GM03348 (cell line): ENCODE data around the gene DKKL1.
"Not testable (repeated sequence)": the region's sequence is repeated elsewhere in the genome, so short reads cannot be mapped to it uniquely, and the experiment has no call there.

Source experiments
- DNase-seq: peaks from one replicate; pipeline ENCODE4 v3.0.0; 2012; ENCODE audit warnings: low spot score

The DKKL1 gene

DNA sequence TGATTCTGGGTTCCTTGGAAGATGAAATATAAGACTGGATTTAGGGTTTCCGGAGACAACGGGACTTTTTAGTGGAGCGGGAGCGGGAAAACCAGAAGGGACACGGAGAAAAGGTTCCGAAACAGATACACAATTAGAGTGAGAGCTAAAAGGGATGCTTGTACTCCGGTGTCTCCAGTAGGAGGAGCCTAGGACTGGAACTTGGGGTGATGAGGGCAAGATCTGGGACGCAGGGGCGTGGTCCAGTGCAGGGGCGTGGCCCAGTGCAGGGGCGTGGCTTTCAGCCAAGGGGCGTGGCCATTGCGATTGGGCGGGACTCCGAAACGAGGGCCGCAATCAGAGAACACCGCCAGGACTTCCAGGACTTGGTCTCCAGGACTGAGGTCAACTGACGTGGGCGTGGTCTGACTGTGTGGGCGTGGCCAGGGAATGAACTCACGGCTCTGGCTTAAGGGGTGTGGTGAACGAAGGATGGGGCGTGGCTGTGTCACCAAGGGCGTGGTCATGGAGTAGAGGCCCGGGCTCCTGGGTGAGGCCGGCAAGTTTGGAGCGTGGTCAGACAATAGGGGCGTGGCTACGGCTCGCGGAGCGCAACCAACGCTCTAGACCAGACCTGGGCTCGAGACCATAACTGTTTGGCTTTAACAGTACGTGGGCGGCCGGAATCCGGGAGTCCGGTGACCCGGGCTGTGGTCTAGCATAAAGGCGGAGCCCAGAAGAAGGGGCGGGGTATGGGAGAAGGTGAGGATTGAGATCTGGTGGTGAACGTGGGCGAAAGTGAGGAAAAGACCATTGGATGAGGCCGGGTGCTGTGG lies at the start of gene DKKL1:
Gene DKKL1 (plus strand): TSS at position 610 of the 815 bp plus-strand sequence. CDS start 122 bp downstream, at position 732.
- peak; percentile 97 for DNase-seq

DNA sequence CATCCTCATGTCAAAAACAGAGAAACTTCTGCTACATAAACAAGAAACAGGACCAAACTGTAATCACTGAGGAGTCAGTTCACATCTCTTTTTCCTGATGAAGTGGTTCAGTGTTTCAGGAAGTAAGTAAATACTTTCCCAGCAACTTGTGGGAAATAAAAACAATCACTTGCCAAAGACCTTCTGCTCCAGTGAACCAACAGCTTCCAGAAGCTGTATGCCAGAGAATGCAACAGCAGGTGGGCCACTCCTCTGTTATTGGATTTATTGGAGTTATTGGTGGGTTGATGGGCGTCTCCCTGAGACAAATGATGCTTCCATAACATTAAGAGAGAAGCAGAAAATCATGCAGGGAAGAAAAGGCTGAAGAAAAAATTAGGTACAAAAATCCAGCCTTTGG lies 48.6 kb upstream of the DKKL1 start:
- DNase-seq = no peak

DNA sequence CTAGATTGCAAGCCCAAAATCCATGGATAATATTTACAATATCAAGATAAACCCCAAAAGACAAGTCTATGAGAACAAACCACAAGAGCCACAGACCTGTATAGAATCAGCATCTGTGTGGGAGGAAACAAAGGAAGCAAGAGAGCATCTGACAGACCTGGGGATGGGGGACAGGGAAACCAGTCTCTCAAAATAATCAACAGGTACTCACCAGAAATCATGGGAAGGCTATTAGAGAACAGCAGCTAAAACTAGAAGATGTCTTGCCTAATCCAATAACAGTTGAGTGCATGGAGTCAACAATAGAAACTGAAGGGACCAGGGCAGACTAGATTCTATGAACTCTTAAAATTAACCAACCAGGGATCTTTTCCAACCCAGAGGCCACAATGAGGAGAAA lies 47.4 kb upstream of the DKKL1 start:
- no peak for DNase-seq

DNA sequence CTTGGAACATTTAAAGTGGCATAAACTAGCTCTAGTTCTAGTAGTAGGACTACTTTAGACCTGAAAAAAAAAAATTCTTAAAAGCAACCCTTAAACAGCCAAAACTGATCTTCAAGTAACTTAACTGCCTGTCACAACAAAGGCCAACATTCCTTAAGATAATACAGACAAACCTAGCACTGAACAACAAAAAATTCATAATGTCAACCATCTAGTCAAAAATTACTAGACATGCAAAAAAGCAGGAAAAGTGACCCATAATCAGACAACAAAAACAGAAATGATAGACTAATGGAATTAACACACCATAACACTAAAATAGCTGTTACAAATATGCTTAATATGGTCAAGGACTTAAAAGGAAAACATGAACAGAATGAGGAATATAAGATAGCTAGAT lies 45.4 kb upstream of the DKKL1 start:
- no peak for DNase-seq

DNA sequence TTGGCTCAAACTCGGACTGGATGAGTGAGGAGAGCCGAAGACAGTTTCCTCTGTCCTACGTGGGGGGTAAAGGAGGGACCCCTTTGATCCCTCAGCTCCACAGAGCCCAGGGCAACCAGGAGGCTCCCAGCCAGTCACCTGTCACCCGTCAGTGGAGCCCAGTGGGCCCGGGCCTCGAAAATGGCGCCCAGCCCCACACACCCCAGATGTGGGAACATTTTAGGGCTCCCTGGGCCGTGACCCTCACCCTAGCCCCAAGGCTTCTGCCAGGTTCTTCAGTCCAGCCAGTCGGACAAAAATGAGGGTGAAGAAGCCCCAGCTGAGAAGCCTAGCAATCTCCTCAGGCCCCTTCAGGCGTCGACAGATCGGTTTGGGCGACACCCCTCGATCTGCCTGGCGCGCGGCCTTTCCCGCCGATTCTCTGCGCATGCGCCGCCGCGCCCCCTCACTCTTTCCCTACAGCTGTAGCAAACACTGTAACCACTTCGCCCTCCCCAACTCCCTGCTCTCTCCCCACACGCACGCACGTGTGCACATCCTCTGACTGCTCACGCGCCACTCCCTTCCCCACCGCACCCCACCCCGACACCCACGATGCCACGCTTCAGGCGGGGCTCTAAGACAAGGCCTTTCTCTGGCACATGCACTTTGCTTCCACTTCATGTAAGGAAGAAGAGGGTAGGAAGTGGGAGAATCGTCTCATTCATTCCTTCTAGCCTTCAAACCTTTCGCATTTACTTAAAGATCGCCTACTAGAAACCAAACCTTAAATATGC lies 38.7 kb upstream of the DKKL1 start, which contains the start of gene SLC6A16:
Gene SLC6A16 (minus strand): TSS at position 391 of the 776 bp plus-strand sequence. CDS start 13,844 bp downstream, outside the sequence.
- DNase-seq = no peak

DNA sequence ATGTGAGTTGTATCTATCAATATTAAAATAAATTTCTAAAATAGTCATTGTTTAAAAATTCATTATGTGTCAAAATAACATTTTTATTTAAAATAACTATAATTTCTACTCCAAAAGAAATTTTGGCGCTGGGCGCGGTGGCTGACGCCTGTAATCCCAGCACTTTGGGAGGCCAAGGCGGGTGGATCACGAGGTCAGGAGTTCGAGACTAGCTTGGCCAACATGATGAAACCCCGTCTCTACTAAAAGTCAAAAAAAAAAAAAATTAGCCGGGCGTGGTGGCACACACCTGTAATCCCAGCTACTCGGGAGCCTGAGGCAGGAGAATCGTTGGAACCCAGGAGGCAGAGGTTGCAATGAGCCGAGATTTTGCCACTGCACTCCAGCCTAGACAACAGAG lies 37.9 kb upstream of the DKKL1 start:
- not testable (repeated sequence) for DNase-seq

DNA sequence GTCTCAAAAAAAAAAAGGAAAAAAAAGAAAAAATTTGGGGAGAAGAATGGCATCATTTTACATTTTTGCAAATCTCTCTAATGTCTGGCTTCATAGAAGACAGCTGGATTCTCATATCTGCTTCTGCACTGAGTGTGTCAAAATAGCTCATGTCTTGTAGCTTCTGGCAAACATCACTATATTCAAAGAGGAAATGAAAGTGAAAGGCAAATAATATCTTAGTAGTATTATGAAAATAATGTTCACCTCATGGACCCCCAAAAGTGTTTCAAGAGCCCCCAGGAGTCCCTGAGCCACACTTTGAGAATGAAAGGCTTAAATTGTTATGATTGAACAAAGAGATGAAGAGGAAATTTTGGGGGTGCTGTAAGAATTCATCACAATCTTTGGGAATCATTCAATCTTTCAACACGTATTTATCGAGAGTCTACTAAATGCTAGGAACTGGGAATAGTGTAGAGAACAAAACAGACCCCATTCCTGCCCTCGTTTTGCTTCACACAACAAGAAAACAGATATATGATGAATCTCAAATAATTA lies 37.4 kb upstream of the DKKL1 start:
- no peak for DNase-seq

DNA sequence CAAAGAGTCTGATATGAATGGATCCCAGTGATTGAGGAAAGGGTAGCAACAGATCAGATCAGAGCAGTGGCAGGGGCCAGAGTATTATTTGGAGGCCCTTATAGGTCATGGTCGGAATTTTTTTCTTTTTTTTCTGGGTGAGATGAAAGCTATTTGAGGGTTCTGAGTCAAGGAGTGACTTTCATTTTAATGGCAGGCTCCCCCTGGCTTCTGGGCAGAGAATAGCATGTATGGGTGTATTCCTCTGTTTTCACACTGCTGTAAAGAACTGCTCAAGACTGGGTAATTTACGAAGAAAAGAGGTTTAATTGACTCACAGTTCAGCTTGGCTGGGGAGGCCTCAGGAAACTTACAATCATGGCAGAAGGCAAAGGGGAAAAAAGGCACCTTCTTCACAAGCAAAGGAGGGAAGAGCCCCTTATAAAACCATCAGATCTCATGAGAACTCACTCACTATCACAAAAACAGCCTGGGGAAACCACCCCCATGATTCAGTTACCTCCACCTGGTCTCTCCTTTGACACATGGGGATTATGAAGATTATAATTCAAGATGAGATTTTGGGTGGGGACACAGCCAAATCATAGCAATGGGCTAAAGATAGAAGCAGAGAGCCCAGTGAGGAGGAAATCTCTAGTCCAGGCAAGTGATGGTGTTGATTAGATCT lies 35.7 kb upstream of the DKKL1 start:
- DNase-seq = peak; percentile 60

DNA sequence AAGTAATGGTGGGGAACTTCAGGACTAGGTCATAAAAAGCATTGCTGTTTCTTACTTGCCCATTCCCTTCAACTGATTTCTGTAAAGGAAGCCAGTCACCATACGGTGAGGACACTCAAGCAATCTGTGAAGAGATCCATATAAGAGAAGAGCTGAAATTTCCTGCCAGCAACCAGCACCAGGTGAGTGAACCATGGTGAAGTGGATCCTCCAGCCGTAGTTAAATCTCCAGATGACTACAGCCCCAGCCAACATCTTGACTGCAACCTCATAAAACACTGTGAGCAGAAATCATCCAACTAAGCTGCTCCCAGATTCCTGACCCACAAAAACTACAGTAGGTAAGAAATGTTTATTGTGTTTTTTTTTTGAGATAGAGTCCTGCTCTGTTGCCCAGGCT lies 34.9 kb upstream of the DKKL1 start:
- no peak for DNase-seq

DNA sequence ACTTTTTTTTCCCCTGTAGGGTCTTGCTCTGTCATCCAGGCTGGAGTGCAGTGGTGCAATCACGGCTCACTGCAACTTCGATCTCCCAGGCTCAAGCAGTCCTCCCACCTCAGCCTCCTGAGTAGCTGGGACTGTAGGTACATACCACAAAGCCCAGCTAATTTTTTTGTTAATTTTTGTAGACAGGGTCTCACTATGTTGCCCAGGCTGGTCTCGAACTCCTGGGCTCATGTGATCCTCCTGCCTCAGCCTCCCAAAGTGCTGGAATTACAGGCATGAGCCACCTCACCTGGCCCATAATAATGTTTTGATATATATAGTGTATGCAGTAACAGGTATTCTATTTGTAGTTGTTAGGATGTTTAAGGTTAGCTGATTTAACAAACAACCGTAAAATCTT lies 32.5 kb upstream of the DKKL1 start:
- DNase-seq = not testable (repeated sequence)

DNA sequence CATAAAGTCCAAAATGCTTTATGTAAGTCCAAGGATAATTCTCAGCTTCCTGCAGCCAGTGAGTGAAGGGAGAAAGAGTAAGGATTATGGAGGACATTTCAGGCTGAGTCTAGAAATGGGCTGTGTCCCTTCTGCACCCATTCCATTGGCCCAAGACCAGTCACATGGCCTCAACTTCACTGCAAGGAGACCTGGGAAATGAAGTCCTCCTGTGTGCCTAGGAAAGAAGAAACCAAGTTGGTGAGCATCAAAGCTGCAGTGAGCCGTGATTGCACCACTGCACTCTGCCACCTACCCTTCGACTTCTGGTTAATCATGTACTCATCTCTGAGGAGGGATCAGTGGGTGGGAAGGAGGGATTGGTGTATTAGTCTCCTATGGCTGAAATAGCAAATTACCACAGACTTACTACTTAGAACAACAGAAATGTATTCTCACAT lies 32.0 kb upstream of the DKKL1 start:
- peak; percentile 42 for DNase-seq

DNA sequence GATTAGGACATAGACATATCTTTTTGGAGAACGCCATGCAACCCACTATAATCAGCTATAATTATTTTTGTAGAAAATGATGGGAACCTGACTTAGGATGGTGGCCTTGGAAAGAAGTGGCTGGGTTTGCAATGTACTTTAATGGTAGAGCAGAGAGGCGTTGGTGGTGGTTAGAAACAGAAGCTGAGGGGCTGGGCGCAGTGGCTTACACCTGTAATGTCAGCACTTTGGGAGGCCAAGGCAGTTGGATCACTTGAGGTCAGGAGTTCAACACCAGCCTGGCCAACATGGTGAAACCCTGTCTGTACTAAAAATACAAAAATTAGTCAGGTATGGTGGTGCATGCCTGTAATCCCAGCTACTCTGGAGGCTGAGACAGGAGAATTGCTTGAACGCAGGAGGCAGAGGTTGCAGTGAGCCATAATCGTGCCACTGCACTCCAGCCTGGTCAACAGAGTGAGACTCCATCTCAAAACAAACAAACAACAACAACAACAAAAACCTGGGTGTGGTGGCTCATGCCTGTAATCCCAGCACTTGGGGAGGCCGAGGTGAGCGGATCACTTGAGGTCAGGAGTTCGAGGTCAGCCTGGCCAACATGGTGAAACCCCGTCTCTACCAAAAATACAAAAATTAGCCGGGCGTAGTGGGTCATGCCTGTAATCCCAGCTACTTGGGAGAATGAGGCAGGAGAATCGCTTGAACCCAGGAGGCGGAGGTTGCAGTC lies 30.8 kb upstream of the DKKL1 start:
- not testable (repeated sequence) for DNase-seq

DNA sequence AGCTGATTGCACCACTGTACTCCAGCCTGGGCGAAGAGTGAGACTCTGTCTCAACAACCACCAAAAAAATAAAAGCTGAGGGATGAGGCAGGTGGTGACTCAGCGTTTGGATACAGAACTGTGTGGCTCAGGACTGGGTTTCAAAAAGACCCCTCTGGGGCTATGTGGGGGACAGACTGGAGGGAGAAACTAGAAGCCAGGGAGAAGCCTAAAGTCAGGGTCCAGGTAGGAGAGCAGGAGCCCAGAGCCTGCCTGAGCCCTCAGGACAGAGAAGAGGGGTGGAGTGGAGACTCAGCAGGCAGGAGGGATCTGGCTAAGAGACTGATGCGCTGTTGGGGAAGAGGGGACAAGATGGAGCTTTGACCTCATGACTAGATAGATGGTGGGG lies 30.3 kb upstream of the DKKL1 start:
- DNase-seq = no peak

DNA sequence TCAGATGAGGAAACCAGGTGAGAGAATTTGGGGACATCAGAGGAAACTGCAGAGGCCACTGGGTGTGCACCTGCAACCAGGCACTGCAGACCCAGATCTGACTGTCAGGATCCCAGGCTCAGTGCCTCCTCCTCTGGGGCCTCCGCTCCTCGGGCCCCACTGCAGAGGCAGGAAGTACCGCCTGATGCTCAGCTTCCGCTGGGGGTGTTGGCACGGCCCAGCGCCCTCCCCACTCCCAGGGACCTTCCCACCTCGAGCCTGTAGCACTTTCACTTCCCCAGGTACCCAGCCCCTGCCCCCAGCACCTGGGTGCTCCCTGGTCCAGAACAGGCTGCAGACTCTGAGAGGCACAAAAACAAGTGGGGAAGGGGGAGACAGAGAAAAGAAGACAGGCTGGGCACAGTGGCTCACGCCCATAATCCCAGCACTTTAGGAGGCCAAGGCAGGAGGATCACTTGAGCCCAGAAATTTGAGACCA lies 29.8 kb upstream of the DKKL1 start:
- no peak for DNase-seq

DNA sequence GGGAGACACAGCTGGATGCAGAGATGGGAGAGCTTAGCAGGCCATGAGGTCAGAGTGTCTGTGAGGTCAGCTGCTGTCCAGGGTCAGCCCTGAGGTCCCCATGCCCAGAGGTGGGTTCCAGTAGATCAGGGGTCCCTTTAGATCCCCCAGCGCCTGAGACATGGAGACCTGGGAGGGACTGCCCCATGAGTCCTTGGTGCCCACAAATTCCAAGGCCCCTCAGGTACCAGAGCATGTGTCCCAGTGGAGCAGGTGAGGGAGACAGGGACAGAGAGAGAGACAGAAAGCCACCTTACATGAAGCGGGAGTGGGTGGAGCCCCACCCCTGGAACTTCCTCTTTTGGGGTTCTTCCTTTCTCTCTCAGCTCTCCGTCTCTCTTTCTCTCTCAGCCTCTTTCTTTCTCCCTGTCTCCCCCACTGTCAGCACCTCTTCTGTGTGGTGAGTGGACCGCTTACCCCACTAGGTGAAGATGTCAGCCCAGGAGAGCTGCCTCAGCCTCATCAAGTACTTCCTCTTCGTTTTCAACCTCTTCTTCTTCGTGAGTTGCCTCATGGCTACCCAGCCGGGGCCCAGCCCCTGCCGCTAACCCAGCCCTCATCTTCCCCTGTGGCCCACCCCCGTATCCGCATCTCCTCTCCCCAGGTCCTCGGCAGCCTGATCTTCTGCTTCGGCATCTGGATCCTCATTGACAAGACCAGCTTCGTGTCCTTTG lies 28.4 kb upstream of the DKKL1 start, which contains the start of gene CD37:
Gene CD37 (plus strand): TSS at position 336 of the 713 bp plus-strand sequence. CDS start 135 bp downstream, at position 471.
- no peak for DNase-seq

DNA sequence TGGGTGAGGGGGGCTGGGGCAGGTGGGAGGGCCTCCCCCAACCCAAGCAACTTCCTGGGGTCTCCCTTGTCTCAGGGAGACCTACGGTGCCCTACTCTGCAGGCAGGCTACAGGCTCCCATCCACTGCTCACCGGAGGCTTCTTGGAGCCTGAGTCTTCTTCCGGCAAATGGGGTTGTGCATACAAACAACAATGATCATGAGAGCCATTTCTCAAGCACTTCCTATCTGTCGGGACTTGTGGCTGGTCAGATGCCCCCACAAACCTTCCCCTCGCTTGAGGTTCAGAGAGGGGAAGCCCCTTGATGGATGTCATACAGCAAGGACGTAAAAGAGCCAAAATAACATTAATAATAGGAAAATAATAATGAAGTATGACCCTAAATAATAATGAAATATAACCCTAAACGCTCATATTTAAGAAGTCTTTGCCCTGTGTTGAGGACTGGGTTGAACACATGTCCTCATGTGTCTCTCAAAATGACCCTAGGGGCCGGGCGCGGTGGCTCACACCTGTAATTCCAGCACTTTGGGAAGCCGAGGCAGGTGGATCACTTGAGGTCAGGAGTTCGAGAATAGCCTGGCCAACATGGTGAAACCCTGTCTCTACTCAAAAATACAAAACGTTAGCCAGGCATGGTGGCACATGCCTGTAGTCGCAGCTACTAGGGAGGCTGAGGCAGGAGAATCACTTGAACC lies 27.7 kb upstream of the DKKL1 start:
- no peak for DNase-seq

DNA sequence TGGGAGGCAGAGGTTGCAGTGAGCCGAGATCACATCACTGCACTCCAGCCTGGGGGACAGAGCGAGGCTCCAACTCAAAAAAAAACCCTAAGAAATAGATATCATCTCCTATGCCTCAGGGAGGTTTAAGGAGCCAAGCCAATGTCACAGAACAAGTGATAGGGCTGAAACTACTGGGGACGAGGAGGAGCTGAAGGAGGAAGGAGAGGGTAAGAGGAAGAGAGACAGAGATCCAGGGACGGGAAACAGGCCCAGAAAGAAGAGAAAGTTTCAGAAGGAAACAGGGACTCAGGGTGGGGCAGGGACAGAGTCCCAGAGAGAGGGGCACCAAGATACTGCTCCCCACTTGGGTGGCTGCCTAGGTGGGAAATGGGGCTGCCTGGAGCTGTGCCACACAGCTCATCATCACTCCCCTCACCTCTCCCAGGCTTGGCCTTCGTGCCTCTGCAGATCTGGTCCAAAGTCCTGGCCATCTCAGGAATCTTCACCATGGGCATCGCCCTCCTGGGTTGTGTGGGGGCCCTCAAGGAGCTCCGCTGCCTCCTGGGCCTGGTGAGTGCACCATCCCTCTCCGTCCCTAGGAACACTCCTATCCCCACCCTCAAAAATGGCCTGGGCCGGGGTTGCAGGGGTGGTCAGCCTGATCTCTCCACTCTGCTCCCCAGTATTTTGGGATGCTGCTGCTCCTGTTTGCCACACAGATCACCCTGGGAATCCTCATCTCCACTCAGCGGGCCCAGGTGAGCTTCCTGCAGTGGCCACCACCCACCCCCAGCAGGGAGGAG lies 27.0 kb upstream of the DKKL1 start:
- DNase-seq = no peak

DNA sequence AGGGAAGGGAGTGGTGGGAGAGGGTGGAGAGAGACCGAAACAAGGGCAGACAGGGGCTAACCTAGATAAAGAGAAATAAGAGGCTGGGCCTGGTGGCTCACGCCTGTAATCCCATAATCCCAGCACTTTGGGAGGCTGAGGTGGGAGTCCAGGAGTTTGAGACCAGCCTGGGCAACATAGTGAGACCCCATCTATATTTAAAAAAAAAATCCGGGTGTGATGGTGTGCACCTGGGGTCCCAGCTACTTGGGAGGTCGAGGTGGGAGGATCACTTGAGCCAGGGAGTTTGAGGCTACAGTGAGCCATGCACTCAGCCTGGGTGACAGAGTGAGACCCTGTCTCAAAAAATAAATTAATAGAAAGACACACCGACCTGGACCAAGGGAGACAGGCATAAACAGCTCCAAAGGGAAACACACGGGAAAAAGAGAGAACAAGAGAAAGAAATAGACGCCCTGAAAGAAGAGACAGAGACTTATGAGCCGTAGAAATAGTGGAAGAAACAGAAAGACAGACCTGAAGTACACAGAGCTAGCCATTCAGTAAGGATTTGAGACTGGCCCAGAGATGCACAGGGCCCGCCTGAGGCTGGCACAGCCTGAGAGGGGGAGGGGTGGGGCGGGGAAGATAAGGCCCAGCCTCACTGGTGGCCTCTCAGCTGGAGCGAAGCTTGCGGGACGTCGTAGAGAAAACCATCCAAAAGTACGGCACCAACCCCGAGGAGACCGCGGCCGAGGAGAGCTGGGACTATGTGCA lies 26.2 kb upstream of the DKKL1 start:
- no peak for DNase-seq
